Measurements from ENCODE around the gene GAS2L3. TPM values are rescaled to one million over a fixed set of nuclear protein-coding genes. Genes with fewer than 3 reads are reported as not detected.

Gene GAS2L3
- total RNA-seq, 2 donors from 2014 or later, result 2.1 to 2.3 TPM

GRCh38 chr12:100578923-100579322 is 5.4 kb downstream of the GAS2L3 start:
- no peaks in the 10 kb centered on the region for H3K27me3 ChIP-seq
- no peak for TF ChIP-seq CTCF (IDR thresholded peaks at IDR 0.05)
- no peak for TF ChIP-seq POLR2A (IDR thresholded peaks at IDR 0.05)
- WGBS, 2 donors, result 82 to 92% methylated on average over 5 of the region's 5 CpGs
- H3K9me3 ChIP-seq, result no peaks in the 10 kb centered on the region
- H3K36me3 ChIP-seq (replicated peaks in 1 of 2; ENCODE audit: insufficient read depth in 1 of 2, low read depth in 2 of 2), result no peaks in the 10 kb centered on the region
- H3K27ac ChIP-seq, result no peak overlapping the region
- intact Hi-C loops (cut with DNase I), result no loop called here
- no peak overlapping the region for H3K4me3 ChIP-seq
- ATAC-seq (no peak), DNase-seq (no peak)
- H3K4me1 ChIP-seq, result peaks cover 12% of the 10 kb centered on the region

DNA sequence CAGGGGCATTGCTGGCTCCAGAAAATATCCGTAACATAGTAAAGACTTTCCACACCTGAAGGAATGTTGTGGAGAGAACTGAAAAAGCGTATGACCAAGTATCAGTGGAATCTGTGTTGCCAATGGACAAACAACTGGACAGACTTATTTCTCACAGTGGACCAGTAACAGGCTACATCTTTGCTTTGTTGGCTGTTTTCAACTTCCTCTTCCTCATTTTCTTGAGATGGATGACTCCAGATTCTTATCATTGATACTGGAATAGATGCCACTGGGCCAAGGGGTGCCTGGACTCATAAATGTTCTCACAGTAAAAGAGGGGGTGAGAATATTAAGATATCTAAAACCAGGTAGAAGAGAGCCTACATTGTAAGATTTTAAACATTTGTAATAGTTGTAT is 6.4 kb downstream of the GAS2L3 start:
- WGBS, 2 donors, result 71 to 94% methylated on average over 2 of the region's 2 CpGs
- ATAC-seq, result no peak

DNA sequence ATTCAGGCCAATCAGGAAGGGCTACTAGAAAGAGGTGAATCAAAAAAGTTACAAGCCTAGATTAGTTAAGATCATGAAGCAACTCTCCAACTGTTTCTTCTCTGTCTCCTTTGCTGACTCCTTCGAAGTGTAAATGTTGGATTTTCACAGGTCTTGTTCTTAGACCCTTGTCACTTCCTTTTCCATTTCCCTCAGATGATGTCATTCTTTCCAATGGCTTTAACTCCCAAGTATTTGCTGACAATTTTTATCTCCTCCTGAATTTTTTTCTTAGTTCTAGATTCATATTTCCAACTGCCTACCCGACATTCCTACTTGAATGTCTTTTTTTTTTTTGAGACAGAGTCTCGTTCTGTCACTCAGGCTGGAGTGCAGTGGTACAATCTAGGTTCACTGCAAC is 10.8 kb downstream of the GAS2L3 start:
- H3K4me1 ChIP-seq, result no peaks in the 10 kb centered on the region
- TF ChIP-seq POLR2A (IDR thresholded peaks at IDR 0.05), result no peak
- no peak for TF ChIP-seq CTCF (IDR thresholded peaks at IDR 0.05)
- H3K27ac ChIP-seq, result no peak overlapping the region
- H3K9me3 ChIP-seq, result no peaks in the 10 kb centered on the region
- no peak for ATAC-seq
- no peak overlapping the region for H3K4me3 ChIP-seq
- H3K36me3 ChIP-seq (replicated peaks in 1 of 2; ENCODE audit: insufficient read depth in 1 of 2, low read depth in 2 of 2), result no peaks in the 10 kb centered on the region
- WGBS, 2 donors, result 76 to 82% methylated on average over 3 of the region's 3 CpGs
- H3K27me3 ChIP-seq, result no peaks in the 10 kb centered on the region
- DNase-seq, result no peak
- intact Hi-C loops (cut with DNase I), result no loop called here

More for the DNA sequence above, 6.4 kb downstream of the GAS2L3 start:
- TF ChIP-seq POLR2A (IDR thresholded peaks at IDR 0.05), result no peak
- no peak for TF ChIP-seq CTCF (IDR thresholded peaks at IDR 0.05)
- DNase-seq, result no peak
- peaks cover 3% of the 10 kb centered on the region for H3K4me1 ChIP-seq
- H3K27me3 ChIP-seq, result no peaks in the 10 kb centered on the region
- intact Hi-C loops (cut with DNase I), result no loop called here
- no peak overlapping the region for H3K27ac ChIP-seq
- H3K9me3 ChIP-seq, result no peaks in the 10 kb centered on the region
- no peak overlapping the region for H3K4me3 ChIP-seq
- H3K36me3 ChIP-seq (replicated peaks in 1 of 2; ENCODE audit: insufficient read depth in 1 of 2, low read depth in 2 of 2), result no peaks in the 10 kb centered on the region

- Histone ChIP-seq H3K27me3 (no peaks in the 10 kb centered on the region), H3K4me1 (no peaks in the 10 kb centered on the region), H3K27ac (no peak overlapping the region), H3K9me3 (no peaks in the 10 kb centered on the region), H3K4me3 (no peak overlapping the region), H3K36me3 (replicated peaks in 1 of 2; ENCODE audit: insufficient read depth in 1 of 2, low read depth in 2 of 2) (no peaks in the 10 kb centered on the region)
- 58 to 60% methylated on average over 4 of the region's 4 CpGs for WGBS, 2 donors
- DNase-seq (no peak), ATAC-seq (no peak)
- TF ChIP-seq POLR2A (IDR thresholded peaks at IDR 0.05) (no peak), CTCF (IDR thresholded peaks at IDR 0.05) (no peak)
- intact Hi-C loops (cut with DNase I), result no loop called here
These were observed 18.5 kb downstream of the GAS2L3 start for GRCh38 chr12:100591979-100592378.

GRCh38 chr12:100593490-100593889 is 20.0 kb downstream of the GAS2L3 start:
- Histone ChIP-seq H3K27ac (no peak overlapping the region), H3K4me1 (no peaks in the 10 kb centered on the region), H3K4me3 (no peak overlapping the region), H3K9me3 (no peaks in the 10 kb centered on the region), H3K36me3 (replicated peaks in 1 of 2; ENCODE audit: insufficient read depth in 1 of 2, low read depth in 2 of 2) (no peaks in the 10 kb centered on the region), H3K27me3 (no peaks in the 10 kb centered on the region)
- DNase-seq (no peak), ATAC-seq (no peak)
- TF ChIP-seq CTCF (IDR thresholded peaks at IDR 0.05), result no peak
- TF ChIP-seq POLR2A (IDR thresholded peaks at IDR 0.05), result no peak
- WGBS, 2 donors, result 61 to 66% methylated on average over 5 of the region's 5 CpGs
- intact Hi-C loops (cut with DNase I), result no loop called here
